GM12874 (cell line): ENCODE data around the gene DHX57.

Experiments
- CTCF ChIP-seq: IDR thresholded peaks from 2 replicates; pipeline ENCODE4 v1.5.1; 2011; ENCODE audit warnings: low read depth, mild to moderate bottlenecking, control low read depth, low read length, moderate library complexity; ENCODE audit not compliant: insufficient read depth

DHX57 gene

GRCh38 chr2:38887902-38888554 is 12.3 kb upstream of the DHX57 start:
- no peak for TF ChIP-seq CTCF

- no peak for TF ChIP-seq CTCF
Observed at GRCh38 chr2:38887347-38887746, 11.6 kb upstream of the DHX57 start.

GRCh38 chr2:38886063-38886462 is 10.3 kb upstream of the DHX57 start:
- TF ChIP-seq CTCF: no peak

- TF ChIP-seq CTCF: no peak
Observed at GRCh38 chr2:38876407-38876806, 673 bp upstream of the DHX57 start.

- no peak for TF ChIP-seq CTCF
Observed at GRCh38 chr2:38875227-38875575, 533 bp downstream of the DHX57 start.

GRCh38 chr2:38873763-38874162 is 2.0 kb downstream of the DHX57 start:
- no peak for TF ChIP-seq CTCF

GRCh38 chr2:38871432-38871831 is 4.3 kb downstream of the DHX57 start:
- TF ChIP-seq CTCF: no peak
